OCI-LY7 (cell line): ENCODE data around the gene EVI5. TPM values are rescaled to one million over a fixed set of nuclear protein-coding genes. Genes with fewer than 3 reads are reported as not detected.
"Not testable (repeated sequence)": the region's sequence is repeated elsewhere in the genome, so short reads cannot be mapped to it uniquely, and the experiment has no call there.

Experiments
- BruUV-seq: library from RNA; stranded (reverse); fragments of 400-500 nt; replicated peaks from 2 replicates; lab custom pipeline; 2021; lab: Mats Ljungman, UMichigan
- CTCF ChIA-PET: fragments of 300-600 bp; sonication (Branson Sonifier 250); formaldehyde crosslinking; loops from one replicate; lab custom pipeline; 2022; ENCODE audit warnings: antibody characterized with exemption; ENCODE audit not compliant: unreplicated experiment; lab: Charles Lee
- POLR2A ChIA-PET: fragments of 300-600 bp; sonication (Branson Sonifier 250); formaldehyde crosslinking; loops from one replicate; lab custom pipeline; 2022; ENCODE audit warnings: antibody characterized with exemption; lab: Charles Lee
- DNase-seq: peaks from one replicate; pipeline ENCODE4 v3.0.0-alpha.2; 2015; ENCODE audit warnings: low spot score
- H2AFZ ChIP-seq: fragments of 200-600 bp; sonication (generic), shearing (Covaris generic); 2 replicates; pipeline ENCODE4 v1.6.1; 2014; ENCODE audit warnings: mild to moderate bottlenecking, antibody characterized with exemption, low read length, moderate library complexity
- H3K27ac ChIP-seq: fragments of 200-600 bp; sonication (generic); 2 replicates; pipeline ENCODE4 v1.5.1; 2014; ENCODE audit warnings: mixed run types, low read depth, mild to moderate bottlenecking, moderate library complexity, low read length, inconsistent platforms; ENCODE audit not compliant: poor library complexity, severe bottlenecking
- H3K36me3 ChIP-seq: fragments of 200-600 bp; sonication (generic); 2 replicates; pipeline ENCODE4 v1.6.1; 2014; ENCODE audit warnings: mild to moderate bottlenecking, antibody characterized with exemption, low read length, moderate library complexity, mixed read lengths; ENCODE audit not compliant: insufficient read depth
- H3K4me1 ChIP-seq: fragments of 200-600 bp; sonication (generic); 2 replicates; pipeline ENCODE4 v1.5.1; 2014; ENCODE audit warnings: mild to moderate bottlenecking, low read length; ENCODE audit not compliant: insufficient read depth, poor library complexity, severe bottlenecking
- H3K4me2 ChIP-seq: fragments of 200-600 bp; sonication (generic); 2 replicates; pipeline ENCODE4 v1.6.1; 2014; ENCODE audit warnings: mild to moderate bottlenecking, low read length
- H3K4me3 ChIP-seq: fragments of 200-600 bp; sonication (generic); 2 replicates; pipeline ENCODE4 v1.5.1; 2014; ENCODE audit warnings: mild to moderate bottlenecking, low read depth, low read length; ENCODE audit not compliant: poor library complexity, severe bottlenecking
- H3K79me2 ChIP-seq: fragments of 200-600 bp; sonication (generic); 2 replicates; pipeline ENCODE4 v1.6.1; 2016; ENCODE audit warnings: low read depth, mild to moderate bottlenecking, low read length, moderate library complexity, mixed read lengths; ENCODE audit not compliant: insufficient read depth
- H3K9me2 ChIP-seq: fragments of 200-600 bp; sonication (generic); 2 replicates; pipeline ENCODE4 v1.6.1; 2016; ENCODE audit warnings: mild to moderate bottlenecking, low read length, mixed read lengths; ENCODE audit not compliant: insufficient read depth
- H3K9me3 ChIP-seq: fragments of 200-600 bp; sonication (generic); 2 replicates; pipeline ENCODE4 v1.6.1; 2014; ENCODE audit warnings: mild to moderate bottlenecking, mixed run types, low read length, mixed read lengths
- H4K20me1 ChIP-seq: fragments of 200-600 bp; sonication (generic); 2 replicates; pipeline ENCODE4 v1.6.1; 2014; ENCODE audit warnings: mild to moderate bottlenecking, antibody characterized with exemption, low read length, moderate library complexity, mixed read lengths; ENCODE audit not compliant: insufficient read depth
- EZH2phosphoT487 ChIP-seq: fragments of 200-600 bp; sonication (generic); IDR thresholded peaks from 2 replicates; pipeline ENCODE4 v1.6.1; 2018; ENCODE audit warnings: low read depth, borderline replicate concordance, mild to moderate bottlenecking, mixed run types, antibody characterized with exemption, low read length, moderate library complexity, mixed read lengths
- intact Hi-C: fragments of 100-400 bp; cut with micrococcal nuclease; formaldehyde crosslinking; loops from one replicate; pipeline ENCODE4 v1.10.0; 2022; ENCODE audit not compliant: unreplicated experiment
- total RNA-seq, 2 experiments: library from RNA; depleted of rRNA in 1 of 2; stranded (reverse); fragments of >200 nt in 1 of 2; shearing (Covaris generic) in 1 of 2; gene quantifications; 2 replicates each; pipeline ENCODE4 v1.2.3, GENCODE V29; 2014 to 2022
- TF ChIP-seq, protein P1 (sequence below): fragments of 200-600 bp; sonication (generic); conservative IDR thresholded peaks from 2 replicates; pipeline ENCODE4 v1.5.1; 2014; ENCODE audit warnings: mild to moderate bottlenecking, antibody characterized with exemption, low read length, moderate library complexity, mixed read lengths

The EVI5 gene
- total RNA-seq, 2 experiments from 2014 or later: 15.1 to 27.8 TPM

DNA sequence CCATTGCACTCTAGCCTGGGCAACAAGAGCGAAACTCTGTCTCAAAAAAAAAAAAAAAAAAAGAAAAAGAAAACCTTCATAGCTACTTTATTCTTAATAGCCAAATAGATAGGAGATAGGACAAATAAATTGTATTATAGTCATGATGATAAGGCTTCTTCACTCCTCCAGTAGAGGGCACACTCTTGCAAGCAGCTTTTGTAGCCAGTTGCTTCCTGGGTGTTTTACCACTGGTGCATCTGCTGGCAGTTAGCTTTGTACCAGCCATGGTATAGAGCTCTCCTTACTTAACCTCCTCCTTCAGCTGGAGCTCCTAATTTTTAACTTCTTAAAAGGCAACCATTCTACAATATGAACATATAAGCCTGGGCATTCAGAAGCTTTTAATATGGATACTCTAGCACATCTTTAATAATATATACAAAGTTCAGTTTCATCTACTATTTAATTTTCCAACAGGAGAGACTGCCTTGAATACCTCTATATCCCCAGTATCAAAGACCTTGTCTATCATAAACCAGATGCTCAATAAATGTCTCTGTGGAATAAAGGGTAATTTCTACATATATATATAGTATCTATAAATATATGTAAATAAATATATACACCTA is 35.8 kb downstream of the EVI5 start:
- no peak overlapping the region for H3K27ac ChIP-seq
- H3K4me1 ChIP-seq: no peaks in the 10 kb centered on the region
- no TSS peak for BruUV-seq
- H3K4me3 ChIP-seq: no peak overlapping the region
- H3K36me3 ChIP-seq: no peaks in the 10 kb centered on the region
- no peaks in the 10 kb centered on the region; the same call in 1 of the 2 replicates for H4K20me1 ChIP-seq
- no peak for TF ChIP-seq EZH2phosphoT487
- TF ChIP-seq, protein P1, sequence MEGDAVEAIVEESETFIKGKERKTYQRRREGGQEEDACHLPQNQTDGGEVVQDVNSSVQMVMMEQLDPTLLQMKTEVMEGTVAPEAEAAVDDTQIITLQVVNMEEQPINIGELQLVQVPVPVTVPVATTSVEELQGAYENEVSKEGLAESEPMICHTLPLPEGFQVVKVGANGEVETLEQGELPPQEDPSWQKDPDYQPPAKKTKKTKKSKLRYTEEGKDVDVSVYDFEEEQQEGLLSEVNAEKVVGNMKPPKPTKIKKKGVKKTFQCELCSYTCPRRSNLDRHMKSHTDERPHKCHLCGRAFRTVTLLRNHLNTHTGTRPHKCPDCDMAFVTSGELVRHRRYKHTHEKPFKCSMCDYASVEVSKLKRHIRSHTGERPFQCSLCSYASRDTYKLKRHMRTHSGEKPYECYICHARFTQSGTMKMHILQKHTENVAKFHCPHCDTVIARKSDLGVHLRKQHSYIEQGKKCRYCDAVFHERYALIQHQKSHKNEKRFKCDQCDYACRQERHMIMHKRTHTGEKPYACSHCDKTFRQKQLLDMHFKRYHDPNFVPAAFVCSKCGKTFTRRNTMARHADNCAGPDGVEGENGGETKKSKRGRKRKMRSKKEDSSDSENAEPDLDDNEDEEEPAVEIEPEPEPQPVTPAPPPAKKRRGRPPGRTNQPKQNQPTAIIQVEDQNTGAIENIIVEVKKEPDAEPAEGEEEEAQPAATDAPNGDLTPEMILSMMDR: peak; percentile 88
- no peak overlapping the region for H3K4me2 ChIP-seq
- H3K9me2 ChIP-seq: no peaks in the 10 kb centered on the region
- DNase-seq: peak; percentile 81
- H3K79me2 ChIP-seq: no peaks in the 10 kb centered on the region; the same call in 1 of the 2 replicates
- H3K9me3 ChIP-seq: no peaks in the 10 kb centered on the region
- intact Hi-C loops: loop anchor here (1.0 to 5.0 kb wide), 2 partner anchors 38 to 69 kb away; partner anchors contain the start of gene EVI5
- no peak overlapping the region for H2AFZ ChIP-seq
- ChIA-PET POLR2A (interaction anchor here (0.6 to 1.1 kb wide), 7 partner anchors 37 to 214 kb away, joined by 3 to 6 read pairs (median 3); no protein-coding TSS in a partner anchor), CTCF (interaction anchor here (0.6 to 1.8 kb wide), 5 partner anchors 36 to 245 kb away, joined by 3 to 8 read pairs (median 4); partner anchors contain the start of gene EVI5)

GRCh38 chr1:92748138-92748537 is 36.8 kb downstream of the EVI5 start:
- no peak overlapping the region for H2AFZ ChIP-seq
- intact Hi-C loops: loop anchor here (5.0 kb wide), 1 partner anchor 39 kb away; the partner anchor contains the start of gene EVI5
- no peak overlapping the region for H3K27ac ChIP-seq
- peak; percentile 4 for DNase-seq
- no peaks in the 10 kb centered on the region for H3K4me1 ChIP-seq
- H3K4me3 ChIP-seq: no peak overlapping the region
- H3K36me3 ChIP-seq: no peaks in the 10 kb centered on the region
- H3K4me2 ChIP-seq: no peak overlapping the region
- no peaks in the 10 kb centered on the region; the same call in 1 of the 2 replicates for H4K20me1 ChIP-seq
- no TSS peak for BruUV-seq
- no peaks in the 10 kb centered on the region for H3K9me2 ChIP-seq
- TF ChIP-seq, protein P1: no peak
- TF ChIP-seq EZH2phosphoT487: no peak
- ChIA-PET CTCF (interaction anchor here (1.8 kb wide), 1 partner anchor 246 kb away, joined by 8 read pairs; no protein-coding TSS in a partner anchor), POLR2A (interaction anchor here (0.5 to 0.7 kb wide), 2 partner anchors 192 to 782 kb away, joined by 3 to 6 read pairs; no protein-coding TSS in a partner anchor)
- H3K79me2 ChIP-seq: no peaks in the 10 kb centered on the region
- H3K9me3 ChIP-seq: no peaks in the 10 kb centered on the region

DNA sequence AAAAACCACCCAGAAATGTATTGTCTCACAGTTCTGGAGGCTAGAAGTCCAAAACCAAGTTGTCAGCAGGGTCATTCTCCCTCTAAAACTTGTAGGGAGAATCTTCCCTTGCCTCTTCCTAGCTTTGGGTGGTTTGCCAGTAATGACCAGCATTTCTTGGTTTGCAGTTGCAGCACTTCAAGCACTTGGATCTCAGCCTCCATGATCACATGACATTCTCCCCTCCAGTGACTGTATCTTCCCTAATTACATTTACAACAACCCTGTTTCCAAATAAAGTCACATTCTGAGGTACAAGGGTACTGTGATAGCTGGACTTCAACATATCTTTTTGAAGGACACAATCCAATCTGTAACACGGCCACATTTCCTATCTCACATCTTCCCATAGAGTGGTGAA is 37.2 kb downstream of the EVI5 start:
- H3K36me3 ChIP-seq: no peaks in the 10 kb centered on the region
- no peaks in the 10 kb centered on the region for H3K9me3 ChIP-seq
- ChIA-PET POLR2A (interaction anchor here (0.5 to 0.7 kb wide), 4 partner anchors 63 to 782 kb away, joined by 3 to 6 read pairs (median 4); no protein-coding TSS in a partner anchor), CTCF (interaction anchor here (1.8 kb wide), 1 partner anchor 246 kb away, joined by 8 read pairs; no protein-coding TSS in a partner anchor)
- BruUV-seq: no TSS peak
- no peaks in the 10 kb centered on the region for H3K79me2 ChIP-seq
- intact Hi-C loops: loop anchor here (5.0 kb wide), 1 partner anchor 40 kb away; the partner anchor contains the start of gene EVI5
- no peak overlapping the region for H3K4me2 ChIP-seq
- H3K9me2 ChIP-seq: no peaks in the 10 kb centered on the region
- H3K27ac ChIP-seq: no peak overlapping the region
- DNase-seq: no peak
- H3K4me3 ChIP-seq: no peak overlapping the region
- TF ChIP-seq EZH2phosphoT487: no peak
- TF ChIP-seq, protein P1: no peak
- no peak overlapping the region for H2AFZ ChIP-seq
- no peaks in the 10 kb centered on the region for H3K4me1 ChIP-seq
- no peaks in the 10 kb centered on the region; the same call in 1 of the 2 replicates for H4K20me1 ChIP-seq

GRCh38 chr1:92746255-92746654 is 38.7 kb downstream of the EVI5 start:
- H4K20me1 ChIP-seq, H3K4me3 ChIP-seq, H3K9me2 ChIP-seq, CTCF ChIA-PET, H3K79me2 ChIP-seq, BruUV-seq, H3K9me3 ChIP-seq, H3K4me1 ChIP-seq, H2AFZ ChIP-seq, H3K4me2 ChIP-seq, H3K27ac ChIP-seq, DNase-seq, H3K36me3 ChIP-seq: not testable (repeated sequence)
- POLR2A ChIA-PET: interaction anchor here (0.5 to 1.1 kb wide), 5 partner anchors 16 to 443 kb away, joined by 3 to 4 read pairs (median 3); no protein-coding TSS in a partner anchor
- intact Hi-C loops: loop anchor here (5.0 kb wide), 1 partner anchor 41 kb away; the partner anchor contains the start of gene EVI5
